Bronchial epithelial cell (primary cell): Measurements from ENCODE around the gene DCAF4. TPM values are rescaled to one million over a fixed set of nuclear protein-coding genes. Genes with fewer than 3 reads are reported as not detected.

ENCODE experiments used
- DNase-seq: peaks from one replicate; pipeline ENCODE4 v3.0.0-alpha.2; 2010; ENCODE audit warnings: low read depth
- FAIRE-seq: peaks from 2 replicates; lab custom pipeline; 2011; peaks lifted over from hg19 to GRCh38; lab: Jason Lieb, UNC
- H3K27me3 ChIP-seq: 2 replicates; pipeline ENCODE4 v1.5.1; 2011; ENCODE audit warnings: low read length; ENCODE audit not compliant: control insufficient read depth, insufficient read depth
- H3K36me3 ChIP-seq: 2 replicates; pipeline ENCODE4 v1.5.1; 2011; ENCODE audit warnings: low read length; ENCODE audit not compliant: control insufficient read depth, insufficient read depth
- H3K4me3 ChIP-seq: 2 replicates; pipeline ENCODE4 v1.5.1; 2011; ENCODE audit warnings: mild to moderate bottlenecking, low read depth, low read length, control low read depth
- CTCF ChIP-seq: IDR thresholded peaks from 2 replicates; pipeline ENCODE4 v1.5.1; 2011; ENCODE audit warnings: mild to moderate bottlenecking, moderate library complexity, low read length, control low read depth, inconsistent platforms; ENCODE audit not compliant: insufficient read depth, severe bottlenecking
- total RNA-seq: library from RNA; depleted of rRNA; stranded (reverse); fragments of >200 nt; gene quantifications from 2 replicates; pipeline ENCODE4 v1.2.1, GENCODE V29; 2014

DCAF4 gene
- total RNA-seq, 1 donor from 2014 or later: 14.0 TPM

- H3K36me3 ChIP-seq: no peaks in the 10 kb centered on the region
- no peak for TF ChIP-seq CTCF
- H3K27me3 ChIP-seq: no peaks in the 10 kb centered on the region
- FAIRE-seq: no peak
- H3K4me3 ChIP-seq: no peak overlapping the region
- no peak for DNase-seq
Observed at GRCh38 chr14:72880820-72881219, 45.4 kb upstream of the DCAF4 start.

- Histone ChIP-seq H3K27me3 (no peaks in the 10 kb centered on the region), H3K4me3 (no peak overlapping the region), H3K36me3 (no peaks in the 10 kb centered on the region)
- TF ChIP-seq CTCF: no peak
- DNase-seq (no peak), FAIRE-seq (no peak)
Observed at GRCh38 chr14:72881543-72881942, 44.7 kb upstream of the DCAF4 start.

- TF ChIP-seq CTCF: no peak
- no peak for FAIRE-seq
- DNase-seq: no peak
- Histone ChIP-seq H3K4me3 (no peak overlapping the region), H3K27me3 (no peaks in the 10 kb centered on the region), H3K36me3 (no peaks in the 10 kb centered on the region)
Observed at GRCh38 chr14:72882047-72882446, 44.2 kb upstream of the DCAF4 start.

GRCh38 chr14:72882463-72882862 lies 43.8 kb upstream of the DCAF4 start:
- TF ChIP-seq CTCF: no peak
- no peaks in the 10 kb centered on the region for H3K27me3 ChIP-seq
- DNase-seq (no peak), FAIRE-seq (no peak)
- H3K4me3 ChIP-seq: no peak overlapping the region
- H3K36me3 ChIP-seq: no peaks in the 10 kb centered on the region

- no peak for TF ChIP-seq CTCF
- Histone ChIP-seq H3K4me3 (no peak overlapping the region), H3K27me3 (no peaks in the 10 kb centered on the region), H3K36me3 (no peaks in the 10 kb centered on the region)
- DNase-seq (no peak), FAIRE-seq (no peak)
Observed at GRCh38 chr14:72883109-72883508, 43.2 kb upstream of the DCAF4 start.

- FAIRE-seq (no peak), DNase-seq (peak; percentile 79)
- no peaks in the 10 kb centered on the region for H3K27me3 ChIP-seq
- H3K4me3 ChIP-seq: no peak overlapping the region
- no peaks in the 10 kb centered on the region for H3K36me3 ChIP-seq
- no peak for TF ChIP-seq CTCF
Observed at GRCh38 chr14:72883961-72884360, 42.3 kb upstream of the DCAF4 start.
